ENCODE results near the gene ELMO2. TPM values are rescaled to one million over a fixed set of nuclear protein-coding genes. Genes with fewer than 3 reads are reported as not detected.
A peak's percentile ranks its signal among the peaks of the same experiment; 100 is the strongest.

Gene ELMO2
- total RNA-seq, 3 donors from 2014 or later (not counting 1 experiment from before 2014, with no cell fraction given): 108 to 156 (median 142) TPM

- H3K9me3 Mint-ChIP-seq: no peaks in the 10 kb centered on the region
- peaks cover 24 to 29% of the 10 kb centered on the region in 2 donors for H3K27me3 Mint-ChIP-seq (ENCODE audit: low read depth in 2 of 2)
- intact Hi-C loops (cut with micrococcal nuclease): no loop called here
- ATAC-seq: peak in 2 of 3 donors; percentile 32
- Histone ChIP-seq H3K27me3 (ENCODE audit: control insufficient read depth, insufficient read depth, low read length) (peaks cover 4% of the 10 kb centered on the region), H3K36me3 (ENCODE audit: control insufficient read depth, insufficient read depth, low read length) (no peaks in the 10 kb centered on the region), H3K4me1 (ENCODE audit: control insufficient read depth, insufficient read depth, low read length) (peaks cover 12% of the 10 kb centered on the region), H3K9me3 (ENCODE audit: control insufficient read depth, insufficient read depth, low read length) (no peaks in the 10 kb centered on the region), H3K4me3 (ENCODE audit: low read length) (no peak overlapping the region), H3K27ac (ENCODE audit: low read length) (no peak overlapping the region)
- WGBS (ENCODE audit: insufficient coverage): 8% methylated on average over 16 of the region's 17 CpGs
- H3K4me3 Mint-ChIP-seq: peak overlapping the region; percentile 72
- no peak for TF ChIP-seq CTCF (IDR thresholded peaks at IDR 0.05)
- DNase-seq: no peak
- H3K36me3 Mint-ChIP-seq: no peaks in the 10 kb centered on the region
- peak overlapping the region in 1 of 2 donors; percentile 59 for H3K27ac Mint-ChIP-seq
- H3K4me1 Mint-ChIP-seq: peaks cover 7 to 12% of the 10 kb centered on the region in 2 donors
These were observed 63.0 kb downstream of the ELMO2 start for GRCh38 chr20:46343348-46343974.

GRCh38 chr20:46342451-46343347 is 63.7 kb downstream of the ELMO2 start:
- H3K4me1 Mint-ChIP-seq: peaks cover 7 to 12% of the 10 kb centered on the region in 2 donors
- H3K4me3 Mint-ChIP-seq: peak overlapping the region; percentile 72
- H3K9me3 Mint-ChIP-seq: no peaks in the 10 kb centered on the region
- no peak for TF ChIP-seq CTCF (IDR thresholded peaks at IDR 0.05)
- Histone ChIP-seq H3K4me1 (ENCODE audit: control insufficient read depth, insufficient read depth, low read length) (peaks cover 12% of the 10 kb centered on the region), H3K4me3 (ENCODE audit: low read length) (no peak overlapping the region), H3K9me3 (ENCODE audit: control insufficient read depth, insufficient read depth, low read length) (no peaks in the 10 kb centered on the region), H3K36me3 (ENCODE audit: control insufficient read depth, insufficient read depth, low read length) (no peaks in the 10 kb centered on the region), H3K27me3 (ENCODE audit: control insufficient read depth, insufficient read depth, low read length) (peaks cover 4% of the 10 kb centered on the region), H3K27ac (ENCODE audit: low read length) (no peak overlapping the region)
- DNase-seq: no peak
- H3K27me3 Mint-ChIP-seq (ENCODE audit: low read depth in 2 of 2): peaks cover 24 to 29% of the 10 kb centered on the region in 2 donors
- H3K36me3 Mint-ChIP-seq: no peaks in the 10 kb centered on the region
- ATAC-seq: no peak
- peak overlapping the region in 1 of 2 donors; percentile 59 for H3K27ac Mint-ChIP-seq
- intact Hi-C loops (cut with micrococcal nuclease): no loop called here
- WGBS (ENCODE audit: insufficient coverage): 60% methylated on average over 17 of the region's 17 CpGs

- H3K36me3 ChIP-seq (ENCODE audit: control insufficient read depth, insufficient read depth, low read length): no peaks in the 10 kb centered on the region
- H3K27me3 ChIP-seq (ENCODE audit: control insufficient read depth, insufficient read depth, low read length): peaks cover 4% of the 10 kb centered on the region
- 78% methylated on average over 9 of the region's 9 CpGs for WGBS (ENCODE audit: insufficient coverage)
- H3K4me3 ChIP-seq (ENCODE audit: low read length): no peak overlapping the region
- H3K27ac ChIP-seq (ENCODE audit: low read length): no peak overlapping the region
- TF ChIP-seq CTCF (IDR thresholded peaks at IDR 0.05): no peak
- DNase-seq (no peak), ATAC-seq (no peak)
- no peaks in the 10 kb centered on the region for H3K9me3 ChIP-seq (ENCODE audit: control insufficient read depth, insufficient read depth, low read length)
- Mint-ChIP-seq H3K4me1 (peaks cover 7 to 12% of the 10 kb centered on the region in 2 donors), H3K36me3 (no peaks in the 10 kb centered on the region), H3K27ac (no peak overlapping the region), H3K27me3 (ENCODE audit: low read depth in 2 of 2) (peaks cover 24 to 29% of the 10 kb centered on the region in 2 donors), H3K4me3 (no peak overlapping the region), H3K9me3 (no peaks in the 10 kb centered on the region)
- intact Hi-C loops (cut with micrococcal nuclease): no loop called here
- H3K4me1 ChIP-seq (ENCODE audit: control insufficient read depth, insufficient read depth, low read length): peaks cover 12% of the 10 kb centered on the region
These were observed 64.4 kb downstream of the ELMO2 start for GRCh38 chr20:46342010-46342378.

Data from natural killer cell (primary cell).